ENCODE measurements around the gene KLHL29.

- TF ChIP-seq CTCF (IDR thresholded peaks at IDR 0.05): no peak
- TF ChIP-seq EZH2 (IDR thresholded peaks at IDR 0.05; ENCODE audit: borderline replicate concordance, insufficient read depth, low read depth, low read length, poor library complexity, severe bottlenecking): no peak
Observed at GRCh38 chr2:23418056-23418455, 33.1 kb downstream of the KLHL29 start.

Data from B cell (primary cell).